CD4-positive, alpha-beta T cell treated with Interleukin-21 for 1 hour (primary cell): ENCODE data around the gene RGR.

ENCODE experiments used
- DNase-seq: peaks from one replicate; pipeline ENCODE4 v3.0.0-alpha.2; 2020

Gene RGR

GRCh38 chr10:84302223-84302622, 57.4 kb downstream of the RGR start:
- DNase-seq: no peak

- no peak for DNase-seq
Measured at GRCh38 chr10:84306751-84307384, 62.0 kb downstream of the RGR start.

GRCh38 chr10:84308021-84308420, 63.2 kb downstream of the RGR start:
- DNase-seq: no peak

GRCh38 chr10:84308481-84309304, 63.8 kb downstream of the RGR start:
- peak; percentile 44 for DNase-seq
